Measurements from ENCODE around the gene TUBGCP6.

DNA sequence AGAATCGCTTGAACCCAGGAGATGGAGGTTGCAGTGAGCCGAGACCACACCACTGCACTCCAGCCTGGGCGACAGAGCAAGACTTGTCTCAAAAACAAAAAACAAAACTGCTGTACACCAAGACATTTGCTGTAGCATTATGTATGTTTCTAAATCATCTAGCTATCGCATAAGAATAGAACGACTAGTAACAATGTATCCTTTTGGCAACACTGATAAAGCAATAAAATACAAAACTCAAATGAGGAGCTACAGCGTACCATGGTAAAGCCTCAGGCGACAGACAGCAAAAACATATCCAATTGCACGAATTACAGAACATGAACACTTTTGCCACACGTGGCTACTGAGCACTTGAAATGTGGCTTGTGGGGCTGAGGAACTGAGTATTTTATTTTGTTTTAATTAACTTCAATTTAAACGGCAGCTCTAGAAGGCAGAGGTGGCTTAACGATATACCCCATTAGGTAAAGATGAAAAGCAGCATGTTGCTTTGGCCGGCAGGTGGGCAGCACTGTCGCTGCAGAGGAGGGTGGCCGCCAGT lies 2.3 kb downstream of the TUBGCP6 start:
- TF ChIP-seq TARDBP (IDR thresholded peaks at IDR 0.05) (no peak), FOXA1 (IDR thresholded peaks at IDR 0.05) (no peak), FOXK2 (IDR thresholded peaks at IDR 0.05) (no peak), SP1 (IDR thresholded peaks at IDR 0.05) (no peak), ELF4 (IDR thresholded peaks at IDR 0.05) (no peak), FOXM1 (IDR thresholded peaks at IDR 0.05; ENCODE audit: borderline replicate concordance) (no peak), LEF1 (IDR thresholded peaks at IDR 0.05; ENCODE audit: borderline replicate concordance) (no peak), BHLHE40 (IDR thresholded peaks at IDR 0.05; ENCODE audit: borderline replicate concordance) (no peak)
